ENCODE data around the gene FFAR1. TPM values are rescaled to one million over a fixed set of nuclear protein-coding genes. Genes with fewer than 3 reads are reported as not detected.

The FFAR1 gene
- polyA plus RNA-seq (2013, experiment 1 of 2), result 0.03 TPM
- polyA plus RNA-seq (2013, experiment 2 of 2), result not detected

GRCh38 chr19:35347171-35347929 is at the start of gene FFAR1:
Gene FFAR1, plus strand, starts transcription at chr19:35347902. Its CDS starts 3,650 bp downstream, at chr19:35351552.
- Histone ChIP-seq H3K27ac (ENCODE audit: low read depth, low read length) (no peak within 1 kb of the TSS), H3K79me1 (ENCODE audit: low read length) (no peaks in the 10 kb centered on the region), H3K79me2 (ENCODE audit: control insufficient read depth, insufficient read depth, low read length) (no peaks in the 10 kb centered on the region), H3K27me3 (ENCODE audit: insufficient read depth, low read length, poor library complexity) (no peaks in the 10 kb centered on the region), H3K36me3 (ENCODE audit: control insufficient read depth, insufficient read depth, low read length) (no peaks in the 10 kb centered on the region), H3K18ac (ENCODE audit: low read length) (no peak within 1 kb of the TSS), H3K4me2 (ENCODE audit: low read length) (no peak within 1 kb of the TSS), H2BK120ac (ENCODE audit: low read depth, low read length) (no peak within 1 kb of the TSS), H4K5ac (ENCODE audit: low read length) (no peak within 1 kb of the TSS), H3K4me1 (ENCODE audit: control insufficient read depth, low read depth, low read length) (no peaks in the 10 kb centered on the region), H3K23ac (ENCODE audit: low read length) (no peak within 1 kb of the TSS), H3K4ac (ENCODE audit: low read depth, low read length) (no peak within 1 kb of the TSS), H2BK15ac (replicated peaks; ENCODE audit: low read depth) (no peak within 1 kb of the TSS), H3K56ac (ENCODE audit: low read length) (no peak within 1 kb of the TSS), H3K9ac (ENCODE audit: low read length) (no peak within 1 kb of the TSS), H4K8ac (ENCODE audit: low read depth, low read length) (no peak within 1 kb of the TSS), H3K4me3 (ENCODE audit: low read length) (no peak within 1 kb of the TSS), H2AK5ac (ENCODE audit: low read length) (no peak within 1 kb of the TSS), H2BK5ac (ENCODE audit: low read length) (no peak within 1 kb of the TSS)
- no CpG with 5 or more reads among the region's 18 CpGs for WGBS (ENCODE audit: extremely low coverage, insufficient coverage, low lambda C conversion rate)
- DNase-seq, result no peak

GRCh38 chr19:35297922-35298321 is 49.8 kb upstream of the FFAR1 start:
- Histone ChIP-seq H3K56ac (ENCODE audit: low read length) (no peak overlapping the region), H3K4me3 (ENCODE audit: low read length) (no peak overlapping the region), H3K23ac (ENCODE audit: low read length) (no peak overlapping the region), H2BK120ac (ENCODE audit: low read depth, low read length) (no peak overlapping the region), H3K79me2 (ENCODE audit: control insufficient read depth, insufficient read depth, low read length) (no peaks in the 10 kb centered on the region), H2BK5ac (ENCODE audit: low read length) (no peak overlapping the region), H4K8ac (ENCODE audit: low read depth, low read length) (no peak overlapping the region), H3K18ac (ENCODE audit: low read length) (no peak overlapping the region), H3K27ac (ENCODE audit: low read depth, low read length) (no peak overlapping the region), H3K4me2 (ENCODE audit: low read length) (no peak overlapping the region), H4K5ac (ENCODE audit: low read length) (no peak overlapping the region), H2AK5ac (ENCODE audit: low read length) (no peak overlapping the region), H3K4ac (ENCODE audit: low read depth, low read length) (no peak overlapping the region), H2BK15ac (replicated peaks; ENCODE audit: low read depth) (no peak overlapping the region), H3K4me1 (ENCODE audit: control insufficient read depth, low read depth, low read length) (no peaks in the 10 kb centered on the region), H3K27me3 (ENCODE audit: insufficient read depth, low read length, poor library complexity) (no peaks in the 10 kb centered on the region), H3K79me1 (ENCODE audit: low read length) (no peaks in the 10 kb centered on the region), H3K36me3 (ENCODE audit: control insufficient read depth, insufficient read depth, low read length) (no peaks in the 10 kb centered on the region), H3K9ac (ENCODE audit: low read length) (no peak overlapping the region)
- DNase-seq, result no peak
- WGBS (ENCODE audit: extremely low coverage, insufficient coverage, low lambda C conversion rate), result 100% methylated on average over 2 of the region's 2 CpGs

- Histone ChIP-seq H2BK5ac (ENCODE audit: low read length) (no peak overlapping the region), H3K18ac (ENCODE audit: low read length) (no peak overlapping the region), H3K27ac (ENCODE audit: low read depth, low read length) (no peak overlapping the region), H2BK120ac (ENCODE audit: low read depth, low read length) (no peak overlapping the region), H4K8ac (ENCODE audit: low read depth, low read length) (no peak overlapping the region), H4K5ac (ENCODE audit: low read length) (no peak overlapping the region), H3K23ac (ENCODE audit: low read length) (no peak overlapping the region), H3K4me3 (ENCODE audit: low read length) (no peak overlapping the region), H3K56ac (ENCODE audit: low read length) (no peak overlapping the region), H3K9ac (ENCODE audit: low read length) (no peak overlapping the region), H3K4me2 (ENCODE audit: low read length) (no peak overlapping the region), H3K79me2 (ENCODE audit: control insufficient read depth, insufficient read depth, low read length) (no peaks in the 10 kb centered on the region), H3K79me1 (ENCODE audit: low read length) (no peaks in the 10 kb centered on the region), H3K4me1 (ENCODE audit: control insufficient read depth, low read depth, low read length) (no peaks in the 10 kb centered on the region), H3K27me3 (ENCODE audit: insufficient read depth, low read length, poor library complexity) (no peaks in the 10 kb centered on the region), H2AK5ac (ENCODE audit: low read length) (no peak overlapping the region), H2BK15ac (replicated peaks; ENCODE audit: low read depth) (no peak overlapping the region), H3K36me3 (ENCODE audit: control insufficient read depth, insufficient read depth, low read length) (no peaks in the 10 kb centered on the region), H3K4ac (ENCODE audit: low read depth, low read length) (no peak overlapping the region)
- 100% methylated on average over 5 of the region's 5 CpGs for WGBS (ENCODE audit: extremely low coverage, insufficient coverage, low lambda C conversion rate)
- no peak for DNase-seq
Observed at GRCh38 chr19:35298561-35298972, 49.1 kb upstream of the FFAR1 start.

- Histone ChIP-seq H3K4me2 (ENCODE audit: low read length) (no peak overlapping the region), H3K56ac (ENCODE audit: low read length) (no peak overlapping the region), H3K9ac (ENCODE audit: low read length) (no peak overlapping the region), H3K4ac (ENCODE audit: low read depth, low read length) (no peak overlapping the region), H3K79me1 (ENCODE audit: low read length) (no peaks in the 10 kb centered on the region), H4K5ac (ENCODE audit: low read length) (no peak overlapping the region), H3K79me2 (ENCODE audit: control insufficient read depth, insufficient read depth, low read length) (no peaks in the 10 kb centered on the region), H2BK15ac (replicated peaks; ENCODE audit: low read depth) (no peak overlapping the region), H3K4me3 (ENCODE audit: low read length) (no peak overlapping the region), H2BK5ac (ENCODE audit: low read length) (no peak overlapping the region), H3K36me3 (ENCODE audit: control insufficient read depth, insufficient read depth, low read length) (no peaks in the 10 kb centered on the region), H4K8ac (ENCODE audit: low read depth, low read length) (no peak overlapping the region), H2AK5ac (ENCODE audit: low read length) (no peak overlapping the region), H2BK120ac (ENCODE audit: low read depth, low read length) (no peak overlapping the region), H3K27me3 (ENCODE audit: insufficient read depth, low read length, poor library complexity) (no peaks in the 10 kb centered on the region), H3K18ac (ENCODE audit: low read length) (no peak overlapping the region), H3K4me1 (ENCODE audit: control insufficient read depth, low read depth, low read length) (no peaks in the 10 kb centered on the region), H3K23ac (ENCODE audit: low read length) (no peak overlapping the region), H3K27ac (ENCODE audit: low read depth, low read length) (no peak overlapping the region)
- no CpG with 5 or more reads among the region's 55 CpGs for WGBS (ENCODE audit: extremely low coverage, insufficient coverage, low lambda C conversion rate)
- DNase-seq, result peak; percentile 43
Observed at GRCh38 chr19:35299523-35300338, 48.0 kb upstream of the FFAR1 start.

GRCh38 chr19:35300339-35300649 is 47.4 kb upstream of the FFAR1 start:
- no peak overlapping the region for H3K4me2 ChIP-seq (ENCODE audit: low read length)
- no peaks in the 10 kb centered on the region for H3K27me3 ChIP-seq (ENCODE audit: insufficient read depth, low read length, poor library complexity)
- no peak overlapping the region for H4K5ac ChIP-seq (ENCODE audit: low read length)
- H3K36me3 ChIP-seq (ENCODE audit: control insufficient read depth, insufficient read depth, low read length), result no peaks in the 10 kb centered on the region
- H3K4me3 ChIP-seq (ENCODE audit: low read length), result no peak overlapping the region
- H3K56ac ChIP-seq (ENCODE audit: low read length), result no peak overlapping the region
- WGBS (ENCODE audit: extremely low coverage, insufficient coverage, low lambda C conversion rate), result no CpG with 5 or more reads among the region's 10 CpGs
- no peak overlapping the region for H3K18ac ChIP-seq (ENCODE audit: low read length)
- H2BK5ac ChIP-seq (ENCODE audit: low read length), result no peak overlapping the region
- H3K27ac ChIP-seq (ENCODE audit: low read depth, low read length), result no peak overlapping the region
- no peak overlapping the region for H4K8ac ChIP-seq (ENCODE audit: low read depth, low read length)
- no peak for DNase-seq
- no peak overlapping the region for H2BK15ac ChIP-seq (replicated peaks; ENCODE audit: low read depth)
- H3K4ac ChIP-seq (ENCODE audit: low read depth, low read length), result no peak overlapping the region
- H2BK120ac ChIP-seq (ENCODE audit: low read depth, low read length), result no peak overlapping the region
- H2AK5ac ChIP-seq (ENCODE audit: low read length), result no peak overlapping the region
- no peaks in the 10 kb centered on the region for H3K79me1 ChIP-seq (ENCODE audit: low read length)
- H3K79me2 ChIP-seq (ENCODE audit: control insufficient read depth, insufficient read depth, low read length), result no peaks in the 10 kb centered on the region
- H3K9ac ChIP-seq (ENCODE audit: low read length), result no peak overlapping the region
- H3K23ac ChIP-seq (ENCODE audit: low read length), result no peak overlapping the region
- no peaks in the 10 kb centered on the region for H3K4me1 ChIP-seq (ENCODE audit: control insufficient read depth, low read depth, low read length)

Data from mesendoderm (in vitro differentiated cells).